Astrocyte (in vitro differentiated cells and primary cell): ENCODE results near the gene ZNF844. TPM values are rescaled to one million over a fixed set of nuclear protein-coding genes. Genes with fewer than 3 reads are reported as not detected.
A peak's percentile ranks its signal among the peaks of the same experiment; 100 is the strongest.

Source experiments
- DNase-seq: peaks from one replicate; pipeline ENCODE4 v3.0.0-alpha.2; 2010; ENCODE audit warnings: low read depth
- FAIRE-seq: peaks from 2 replicates; lab custom pipeline; 2011; peaks lifted over from hg19 to GRCh38; lab: Jason Lieb, UNC
- H2AFZ ChIP-seq: 2 replicates; pipeline ENCODE4 v1.6.0; 2012; ENCODE audit warnings: low read depth, low read length, inconsistent platforms
- H3K27ac ChIP-seq: 2 replicates; pipeline ENCODE4 v1.5.1; 2011; ENCODE audit warnings: low read depth, low read length, inconsistent platforms
- H3K27me3 ChIP-seq: 2 replicates; pipeline ENCODE4 v1.6.0; 2011; ENCODE audit warnings: low read length, inconsistent platforms; ENCODE audit not compliant: insufficient read depth
- H3K36me3 ChIP-seq: 2 replicates; pipeline ENCODE4 v1.5.1; 2011; ENCODE audit warnings: low read length, inconsistent platforms; ENCODE audit not compliant: insufficient read depth
- H3K4me1 ChIP-seq: 2 replicates; pipeline ENCODE4 v1.5.1; 2011; ENCODE audit warnings: low read length, inconsistent platforms; ENCODE audit not compliant: insufficient read depth
- H3K4me2 ChIP-seq: 2 replicates; pipeline ENCODE4 v1.6.0; 2012; ENCODE audit warnings: low read length, inconsistent platforms
- H3K4me3 ChIP-seq: 2 replicates; pipeline ENCODE4 v1.5.1; 2011; ENCODE audit warnings: low read depth, mild to moderate bottlenecking, low read length, inconsistent platforms; ENCODE audit not compliant: insufficient read depth
- H3K79me2 ChIP-seq: 2 replicates; pipeline ENCODE4 v1.6.0; 2012; ENCODE audit warnings: mild to moderate bottlenecking, low read length, inconsistent platforms; ENCODE audit not compliant: insufficient read depth
- H3K9ac ChIP-seq: 2 replicates; pipeline ENCODE4 v1.6.0; 2012; ENCODE audit warnings: mild to moderate bottlenecking, low read length, inconsistent platforms
- H3K9me3 ChIP-seq: 2 replicates; pipeline ENCODE4 v1.5.1; 2012; ENCODE audit warnings: low read depth, mild to moderate bottlenecking, low read length, inconsistent platforms; ENCODE audit not compliant: insufficient read depth
- H4K20me1 ChIP-seq: 2 replicates; pipeline ENCODE4 v1.6.0; 2012; ENCODE audit warnings: low read length, inconsistent platforms; ENCODE audit not compliant: insufficient read depth
- H3K27ac Mint-ChIP-seq: one replicate; pipeline ENCODE4 v1.8.0; 2021; ENCODE audit warnings: mild to moderate bottlenecking, mixed read lengths; ENCODE audit not compliant: unreplicated experiment
- H3K27me3 Mint-ChIP-seq: one replicate; pipeline ENCODE4 v1.8.0; 2021; ENCODE audit warnings: low read depth, mixed read lengths; ENCODE audit not compliant: unreplicated experiment
- H3K36me3 Mint-ChIP-seq: one replicate; pipeline ENCODE4 v1.8.0; 2021; ENCODE audit warnings: low read depth, mixed read lengths; ENCODE audit not compliant: unreplicated experiment
- H3K4me1 Mint-ChIP-seq: one replicate; pipeline ENCODE4 v1.8.0; 2021; ENCODE audit warnings: low read depth, mixed read lengths; ENCODE audit not compliant: unreplicated experiment
- H3K4me3 Mint-ChIP-seq: one replicate; pipeline ENCODE4 v1.8.0; 2021; ENCODE audit warnings: mild to moderate bottlenecking, moderate library complexity, mixed read lengths; ENCODE audit not compliant: unreplicated experiment
- H3K9me3 Mint-ChIP-seq: one replicate; pipeline ENCODE4 v1.8.0; 2021; ENCODE audit warnings: mild to moderate bottlenecking, mixed read lengths; ENCODE audit not compliant: unreplicated experiment
- CTCF ChIP-seq: IDR thresholded peaks from 2 replicates; pipeline ENCODE4 v1.5.1; 2011; ENCODE audit warnings: low read depth, mild to moderate bottlenecking, inconsistent platforms, low read length, moderate library complexity; ENCODE audit not compliant: insufficient read depth
- EZH2 ChIP-seq: IDR thresholded peaks from 2 replicates; pipeline ENCODE4 v1.6.1; 2012; ENCODE audit warnings: mild to moderate bottlenecking, low read length, inconsistent platforms; ENCODE audit not compliant: insufficient read depth
- total RNA-seq: library from RNA; stranded (reverse); gene quantifications from 2 replicates; pipeline ENCODE4 v1.2.1, GENCODE V29; 2021

The ZNF844 gene
- total RNA-seq, 1 donor from 2014 or later, result not detected

GRCh38 chr19:12085074-12085818 lies 20.7 kb downstream of the ZNF844 start:
- DNase-seq, result no peak
- H3K27me3 Mint-ChIP-seq, result no peaks in the 10 kb centered on the region
- FAIRE-seq, result no peak

GRCh38 chr19:12090807-12091206 lies 26.3 kb downstream of the ZNF844 start:
- peak; percentile 9 for TF ChIP-seq CTCF
- no peak for TF ChIP-seq EZH2
- Histone ChIP-seq H4K20me1 (no peaks in the 10 kb centered on the region), H3K27me3 (no peaks in the 10 kb centered on the region), H3K9ac (no peak overlapping the region), H3K4me3 (no peak overlapping the region), H3K9me3 (no peaks in the 10 kb centered on the region), H3K36me3 (no peaks in the 10 kb centered on the region), H3K27ac (no peak overlapping the region), H2AFZ (no peak overlapping the region), H3K79me2 (peaks cover 3% of the 10 kb centered on the region), H3K4me2 (no peak overlapping the region), H3K4me1 (no peaks in the 10 kb centered on the region)
- H3K4me1 Mint-ChIP-seq, result no peaks in the 10 kb centered on the region
- no peak overlapping the region for H3K4me3 Mint-ChIP-seq
- DNase-seq, result peak; percentile 15
- H3K9me3 Mint-ChIP-seq, result peaks cover 16% of the 10 kb centered on the region
- no peaks in the 10 kb centered on the region for H3K27me3 Mint-ChIP-seq
- FAIRE-seq, result no peak
- no peak overlapping the region for H3K27ac Mint-ChIP-seq
- H3K36me3 Mint-ChIP-seq, result no peaks in the 10 kb centered on the region

More at GRCh38 chr19:12085074-12085818, 20.7 kb downstream of the ZNF844 start:
- H3K9me3 ChIP-seq, result peaks cover 13% of the 10 kb centered on the region
- H3K27ac Mint-ChIP-seq, result no peak overlapping the region
- no peaks in the 10 kb centered on the region for H3K36me3 ChIP-seq
- H3K36me3 Mint-ChIP-seq, result no peaks in the 10 kb centered on the region
- H3K4me1 Mint-ChIP-seq, result no peaks in the 10 kb centered on the region
- peaks cover 19% of the 10 kb centered on the region for H3K9me3 Mint-ChIP-seq
- TF ChIP-seq CTCF (no peak), EZH2 (no peak)
- no peaks in the 10 kb centered on the region for H3K79me2 ChIP-seq
- no peak overlapping the region for H3K4me2 ChIP-seq
- H3K4me3 Mint-ChIP-seq, result no peak overlapping the region
- H3K9ac ChIP-seq, result no peak overlapping the region
- no peak overlapping the region for H3K4me3 ChIP-seq
- H4K20me1 ChIP-seq, result no peaks in the 10 kb centered on the region
- H3K27me3 ChIP-seq, result no peaks in the 10 kb centered on the region
- no peak overlapping the region for H3K27ac ChIP-seq
- no peak overlapping the region for H2AFZ ChIP-seq
- H3K4me1 ChIP-seq, result no peaks in the 10 kb centered on the region
